Upper lobe of right lung (tissue), 1 donor: ENCODE data around the gene CYB561. TPM values are rescaled to one million over a fixed set of nuclear protein-coding genes. Genes with fewer than 3 reads are reported as not detected.

Source experiments
- ATAC-seq: fragments of 200-7000 bp; cut with Tn5 transposase; one replicate; pipeline ENCODE4 v1.9.1; 2020; ENCODE audit warnings: mild to moderate bottlenecking, moderate library complexity
- DNase-seq: peaks from one replicate; pipeline ENCODE4 v3.0.0-alpha.2; 2020
- H3K27ac ChIP-seq: fragments of 200-600 bp; one replicate; pipeline ENCODE4 v1.8.0; 2022
- H3K27me3 ChIP-seq: fragments of 200-600 bp; one replicate; pipeline ENCODE4 v1.8.0; 2022; ENCODE audit warnings: mild to moderate bottlenecking
- H3K36me3 ChIP-seq: fragments of 200-600 bp; one replicate; pipeline ENCODE4 v1.8.0; 2022
- H3K4me1 ChIP-seq: fragments of 200-600 bp; one replicate; pipeline ENCODE4 v1.8.0; 2022
- H3K4me3 ChIP-seq: fragments of 200-600 bp; one replicate; pipeline ENCODE4 v1.8.0; 2022; ENCODE audit warnings: mild to moderate bottlenecking
- H3K9me3 ChIP-seq: fragments of 200-600 bp; one replicate; pipeline ENCODE4 v1.8.0; 2022
- intact Hi-C: fragments of 100-400 bp; cut with DNase I; formaldehyde crosslinking; loops from one replicate; pipeline ENCODE4 v1.11.0; 2022
- total RNA-seq: library from RNA; stranded (reverse); fragmentation: NEBNext Ultra II Directional; extraction: Animal tissue kit (Norgen Biotek cat#: 25700); gene quantifications from one replicate; pipeline ENCODE4 v1.2.1, GENCODE V29; 2021
- TF ChIP-seq, protein P1 (sequence below): fragments of 200-600 bp; IDR thresholded peaks from one replicate; pipeline ENCODE4 v1.8.0; 2022; ENCODE audit warnings: antibody characterized with exemption
- donor health status: DM: no; HTN: yes; CAD: no; lungs with severe emphysema.

The CYB561 gene
- total RNA-seq, 1 donor from 2014 or later: 55.5 TPM

DNA sequence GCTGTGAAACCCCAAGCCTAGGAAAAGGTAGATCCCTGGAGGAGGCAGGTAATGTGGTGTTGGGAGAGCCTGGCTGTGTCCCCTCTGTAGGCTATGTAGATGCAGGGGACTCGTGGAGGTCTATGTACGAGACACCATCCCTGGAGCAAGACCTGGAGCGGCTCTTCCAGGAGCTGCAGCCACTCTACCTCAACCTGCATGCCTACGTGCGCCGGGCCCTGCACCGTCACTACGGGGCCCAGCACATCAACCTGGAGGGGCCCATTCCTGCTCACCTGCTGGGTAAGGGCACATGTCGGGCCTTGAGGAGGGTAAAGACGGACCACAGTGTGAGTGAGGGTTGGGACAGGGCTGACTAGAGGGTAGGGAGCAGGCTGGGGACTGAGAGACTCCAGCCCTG, 42.7 kb upstream of the CYB561 start:
- no peak for DNase-seq
- TF ChIP-seq, protein P1, sequence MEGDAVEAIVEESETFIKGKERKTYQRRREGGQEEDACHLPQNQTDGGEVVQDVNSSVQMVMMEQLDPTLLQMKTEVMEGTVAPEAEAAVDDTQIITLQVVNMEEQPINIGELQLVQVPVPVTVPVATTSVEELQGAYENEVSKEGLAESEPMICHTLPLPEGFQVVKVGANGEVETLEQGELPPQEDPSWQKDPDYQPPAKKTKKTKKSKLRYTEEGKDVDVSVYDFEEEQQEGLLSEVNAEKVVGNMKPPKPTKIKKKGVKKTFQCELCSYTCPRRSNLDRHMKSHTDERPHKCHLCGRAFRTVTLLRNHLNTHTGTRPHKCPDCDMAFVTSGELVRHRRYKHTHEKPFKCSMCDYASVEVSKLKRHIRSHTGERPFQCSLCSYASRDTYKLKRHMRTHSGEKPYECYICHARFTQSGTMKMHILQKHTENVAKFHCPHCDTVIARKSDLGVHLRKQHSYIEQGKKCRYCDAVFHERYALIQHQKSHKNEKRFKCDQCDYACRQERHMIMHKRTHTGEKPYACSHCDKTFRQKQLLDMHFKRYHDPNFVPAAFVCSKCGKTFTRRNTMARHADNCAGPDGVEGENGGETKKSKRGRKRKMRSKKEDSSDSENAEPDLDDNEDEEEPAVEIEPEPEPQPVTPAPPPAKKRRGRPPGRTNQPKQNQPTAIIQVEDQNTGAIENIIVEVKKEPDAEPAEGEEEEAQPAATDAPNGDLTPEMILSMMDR: no peak

DNA sequence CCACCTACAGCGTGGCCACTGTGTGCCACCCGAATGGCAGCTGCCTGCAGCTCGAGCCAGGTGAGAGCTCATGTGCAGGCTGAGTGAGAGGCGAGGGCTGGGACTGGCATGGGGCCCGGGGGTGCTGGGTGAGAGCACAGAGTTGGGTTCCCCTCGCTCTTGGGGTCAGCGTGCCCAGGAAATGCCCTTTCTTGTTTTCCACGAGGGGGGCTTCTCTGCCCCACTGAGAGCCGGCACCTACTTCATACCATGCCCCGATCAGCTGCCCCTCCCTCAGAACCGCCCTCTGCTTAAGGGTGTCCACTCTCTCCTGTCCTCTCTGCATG, 40.9 kb upstream of the CYB561 start:
- ATAC-seq (no peak), DNase-seq (no peak)
- Histone ChIP-seq H3K27me3 (no peaks in the 10 kb centered on the region), H3K9me3 (no peaks in the 10 kb centered on the region), H3K36me3 (no peaks in the 10 kb centered on the region), H3K27ac (no peak overlapping the region), H3K4me3 (no peak overlapping the region), H3K4me1 (no peaks in the 10 kb centered on the region)
- TF ChIP-seq, protein P1: no peak
- intact Hi-C loops: no loop called here

More for the DNA sequence above, 42.7 kb upstream of the CYB561 start:
- ATAC-seq: no peak
- no peaks in the 10 kb centered on the region for H3K27me3 ChIP-seq
- no peaks in the 10 kb centered on the region for H3K36me3 ChIP-seq
- H3K27ac ChIP-seq: no peak overlapping the region
- no peaks in the 10 kb centered on the region for H3K9me3 ChIP-seq
- intact Hi-C loops: no loop called here
- no peaks in the 10 kb centered on the region for H3K4me1 ChIP-seq
- no peak overlapping the region for H3K4me3 ChIP-seq

DNA sequence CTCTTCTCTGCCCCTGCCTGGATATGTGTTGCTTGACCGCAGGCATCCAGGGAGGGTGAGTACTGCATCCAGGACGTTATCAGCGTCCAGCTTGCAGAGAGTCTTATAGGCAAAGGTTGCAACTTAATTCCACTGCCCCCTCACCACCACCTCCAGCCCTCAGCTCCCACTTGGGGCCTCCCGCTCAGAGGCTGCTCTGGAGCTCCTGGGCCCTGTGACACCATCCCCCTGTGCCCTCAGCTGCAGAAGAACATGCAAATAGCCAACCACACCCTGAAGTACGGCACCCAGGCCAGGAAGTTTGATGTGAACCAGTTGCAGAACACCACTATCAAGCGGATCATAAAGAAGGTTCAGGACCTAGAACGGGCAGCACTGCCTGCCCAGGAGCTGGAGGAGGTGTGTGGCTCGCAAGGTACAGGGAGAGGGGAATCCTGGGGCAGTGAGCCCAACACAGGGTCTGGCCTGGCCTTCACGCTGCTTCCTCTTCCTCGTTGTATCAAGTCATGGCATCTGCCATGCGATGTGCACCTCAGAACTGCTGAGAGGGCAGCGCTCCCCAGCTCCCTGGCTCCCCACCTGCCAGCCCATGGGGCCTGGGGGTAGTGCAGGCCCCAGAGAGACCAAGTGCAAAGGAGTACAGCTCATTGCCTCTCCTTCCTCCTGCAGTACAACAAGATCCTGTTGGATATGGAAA, 40.4 kb upstream of the CYB561 start:
- H3K9me3 ChIP-seq: no peaks in the 10 kb centered on the region
- DNase-seq: no peak
- intact Hi-C loops: no loop called here
- H3K36me3 ChIP-seq: no peaks in the 10 kb centered on the region
- H3K27ac ChIP-seq: no peak overlapping the region
- no peak for ATAC-seq
- TF ChIP-seq, protein P1: no peak
- no peaks in the 10 kb centered on the region for H3K4me1 ChIP-seq
- H3K27me3 ChIP-seq: no peaks in the 10 kb centered on the region
- no peak overlapping the region for H3K4me3 ChIP-seq

DNA sequence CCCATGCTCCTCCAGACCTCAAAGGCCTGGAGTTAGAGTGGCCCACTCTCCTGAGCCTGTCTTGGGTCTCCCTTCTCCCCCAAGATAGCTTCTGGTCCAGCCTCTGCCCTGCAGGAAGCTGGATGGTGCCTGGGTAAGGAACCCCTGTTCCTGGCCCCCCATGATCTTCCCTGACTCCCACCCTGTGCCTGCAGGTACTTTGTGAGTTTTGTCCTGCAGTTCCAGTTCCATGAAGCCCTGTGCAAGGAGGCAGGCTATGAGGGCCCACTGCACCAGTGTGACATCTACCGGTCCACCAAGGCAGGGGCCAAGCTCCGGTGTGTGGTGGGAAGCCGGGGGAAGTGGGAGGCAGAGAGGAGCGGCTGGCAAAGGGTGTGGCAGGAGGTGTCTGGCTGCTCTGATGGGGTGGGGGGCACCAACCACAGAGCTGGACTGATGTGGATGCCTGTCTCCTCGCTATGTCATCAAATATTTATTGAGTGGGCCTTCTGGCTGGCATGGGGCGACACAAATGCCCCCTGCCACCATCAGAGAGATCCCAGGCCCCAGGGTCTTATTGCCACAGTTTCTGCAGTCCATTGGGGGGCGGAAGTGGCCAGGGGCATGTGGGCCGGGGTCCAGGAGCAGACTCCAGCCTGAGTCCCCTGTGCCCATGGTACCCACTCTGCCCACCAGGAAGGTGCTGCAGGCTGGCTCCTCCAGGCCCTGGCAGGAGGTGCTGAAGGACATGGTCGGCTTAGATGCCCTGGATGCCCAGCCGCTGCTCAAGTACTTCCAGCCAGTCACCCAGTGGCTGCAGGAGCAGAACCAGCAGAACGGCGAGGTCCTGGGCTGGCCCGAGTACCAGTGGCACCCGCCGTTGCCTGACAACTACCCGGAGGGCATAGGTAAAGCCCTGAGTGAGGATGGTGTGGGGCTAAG, 37.8 kb upstream of the CYB561 start:
- no peak for ATAC-seq
- H3K9me3 ChIP-seq: no peaks in the 10 kb centered on the region
- no peak overlapping the region for H3K27ac ChIP-seq
- DNase-seq: no peak
- TF ChIP-seq, protein P1: no peak
- no peaks in the 10 kb centered on the region for H3K36me3 ChIP-seq
- intact Hi-C loops: no loop called here
- peaks cover 1% of the 10 kb centered on the region for H3K27me3 ChIP-seq
- H3K4me3 ChIP-seq: no peak overlapping the region
- H3K4me1 ChIP-seq: peaks cover 2% of the 10 kb centered on the region

DNA sequence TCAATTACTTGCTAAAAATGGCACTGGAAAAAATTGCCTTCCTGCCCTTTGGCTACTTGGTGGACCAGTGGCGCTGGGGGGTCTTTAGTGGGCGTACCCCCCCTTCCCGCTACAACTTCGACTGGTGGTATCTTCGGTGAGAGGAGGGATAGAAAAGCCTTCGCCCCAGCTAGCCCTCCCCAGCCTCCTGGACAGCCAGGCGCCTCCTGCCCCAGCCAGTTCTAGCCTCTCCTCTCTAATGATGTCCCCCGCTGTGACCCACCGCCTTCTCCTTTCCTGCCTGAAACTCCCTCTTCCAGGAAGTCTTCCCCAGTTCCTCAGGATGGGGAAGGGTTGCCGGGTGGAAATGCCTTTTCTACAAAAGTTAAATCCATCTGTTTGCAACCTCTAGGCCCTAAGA, 36.9 kb upstream of the CYB561 start:
- Histone ChIP-seq H3K4me1 (peaks cover 8% of the 10 kb centered on the region), H3K27ac (no peak overlapping the region), H3K4me3 (no peak overlapping the region), H3K36me3 (no peaks in the 10 kb centered on the region), H3K9me3 (no peaks in the 10 kb centered on the region), H3K27me3 (peaks cover 10% of the 10 kb centered on the region)
- TF ChIP-seq, protein P1: no peak
- DNase-seq (no peak), ATAC-seq (no peak)
- intact Hi-C loops: no loop called here
